HL-60 (cell line): Measurements from ENCODE around the gene SRR.

Source experiments
- SPI1 ChIP-seq: IDR thresholded peaks from 2 replicates; pipeline ENCODE4 v1.6.1; 2012; ENCODE audit warnings: low read depth, mild to moderate bottlenecking, borderline replicate concordance
- TF ChIP-seq, protein P1 (sequence below): IDR thresholded peaks from 2 replicates; pipeline ENCODE4 v1.6.1; 2012; ENCODE audit warnings: low read depth; ENCODE audit not compliant: insufficient replicate concordance

DNA sequence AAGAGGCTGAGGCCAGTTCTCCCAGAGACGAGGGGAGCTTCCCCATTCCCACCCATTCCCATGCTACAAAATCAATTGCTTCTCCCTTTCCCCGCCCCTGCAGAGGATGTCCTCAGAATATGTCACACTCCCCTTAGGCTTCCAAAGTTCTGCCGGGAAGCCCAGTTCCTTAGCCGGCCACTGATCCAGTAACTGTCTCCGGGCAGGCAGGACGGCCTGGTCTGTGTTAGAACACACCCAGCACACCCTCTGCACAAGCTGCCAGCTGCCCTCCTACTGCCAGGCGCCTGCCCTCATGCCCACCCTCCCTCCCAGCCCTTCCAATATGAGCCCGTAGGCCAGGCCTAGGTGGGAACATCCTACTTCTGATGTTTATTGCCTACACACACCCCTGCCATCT lies 64.6 kb downstream of the SRR start:
- TF ChIP-seq, protein P1, sequence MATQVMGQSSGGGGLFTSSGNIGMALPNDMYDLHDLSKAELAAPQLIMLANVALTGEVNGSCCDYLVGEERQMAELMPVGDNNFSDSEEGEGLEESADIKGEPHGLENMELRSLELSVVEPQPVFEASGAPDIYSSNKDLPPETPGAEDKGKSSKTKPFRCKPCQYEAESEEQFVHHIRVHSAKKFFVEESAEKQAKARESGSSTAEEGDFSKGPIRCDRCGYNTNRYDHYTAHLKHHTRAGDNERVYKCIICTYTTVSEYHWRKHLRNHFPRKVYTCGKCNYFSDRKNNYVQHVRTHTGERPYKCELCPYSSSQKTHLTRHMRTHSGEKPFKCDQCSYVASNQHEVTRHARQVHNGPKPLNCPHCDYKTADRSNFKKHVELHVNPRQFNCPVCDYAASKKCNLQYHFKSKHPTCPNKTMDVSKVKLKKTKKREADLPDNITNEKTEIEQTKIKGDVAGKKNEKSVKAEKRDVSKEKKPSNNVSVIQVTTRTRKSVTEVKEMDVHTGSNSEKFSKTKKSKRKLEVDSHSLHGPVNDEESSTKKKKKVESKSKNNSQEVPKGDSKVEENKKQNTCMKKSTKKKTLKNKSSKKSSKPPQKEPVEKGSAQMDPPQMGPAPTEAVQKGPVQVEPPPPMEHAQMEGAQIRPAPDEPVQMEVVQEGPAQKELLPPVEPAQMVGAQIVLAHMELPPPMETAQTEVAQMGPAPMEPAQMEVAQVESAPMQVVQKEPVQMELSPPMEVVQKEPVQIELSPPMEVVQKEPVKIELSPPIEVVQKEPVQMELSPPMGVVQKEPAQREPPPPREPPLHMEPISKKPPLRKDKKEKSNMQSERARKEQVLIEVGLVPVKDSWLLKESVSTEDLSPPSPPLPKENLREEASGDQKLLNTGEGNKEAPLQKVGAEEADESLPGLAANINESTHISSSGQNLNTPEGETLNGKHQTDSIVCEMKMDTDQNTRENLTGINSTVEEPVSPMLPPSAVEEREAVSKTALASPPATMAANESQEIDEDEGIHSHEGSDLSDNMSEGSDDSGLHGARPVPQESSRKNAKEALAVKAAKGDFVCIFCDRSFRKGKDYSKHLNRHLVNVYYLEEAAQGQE = no peak
- no peak for TF ChIP-seq SPI1
